ENCODE results near the gene C10orf120. TPM values are rescaled to one million over a fixed set of nuclear protein-coding genes. Genes with fewer than 3 reads are reported as not detected.

C10orf120 gene
- total RNA-seq, 2 donors from 2014 or later, result not detected

DNA sequence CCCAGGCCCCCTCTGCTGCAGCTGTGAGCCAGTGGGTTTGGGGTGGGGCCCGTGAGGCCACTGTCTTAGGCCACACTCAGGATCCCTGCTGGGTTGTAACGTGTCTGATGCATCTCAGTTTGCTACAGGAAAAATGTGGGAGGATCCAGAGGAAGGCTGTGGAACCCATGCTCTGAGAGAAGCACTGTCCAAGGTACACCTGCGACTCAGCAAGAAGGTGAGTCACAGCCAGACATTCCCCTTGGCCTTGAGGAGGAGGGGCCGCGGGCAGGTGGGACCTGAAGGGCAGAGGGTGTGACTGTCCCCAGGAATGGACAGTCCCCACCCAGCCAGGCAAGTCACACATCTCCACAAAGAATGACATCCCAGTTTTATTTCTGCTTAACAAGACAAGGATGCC lies 27.8 kb upstream of the C10orf120 start:
- H3K27me3 ChIP-seq, result no peaks in the 10 kb centered on the region
- no peaks in the 10 kb centered on the region for H3K36me3 ChIP-seq (replicated peaks in 1 of 2; ENCODE audit: insufficient read depth in 1 of 2, low read depth in 2 of 2)
- DNase-seq, result no peak
- 52 to 54% methylated on average over 4 to 5 of the region's 5 CpGs for WGBS, 2 donors
- H3K9me3 ChIP-seq, result no peaks in the 10 kb centered on the region
- H3K4me1 ChIP-seq, result no peaks in the 10 kb centered on the region
- intact Hi-C loops (cut with DNase I), result no loop called here
- H3K27ac ChIP-seq, result no peak overlapping the region
- H3K4me3 ChIP-seq, result no peak overlapping the region
- TF ChIP-seq, protein P1, sequence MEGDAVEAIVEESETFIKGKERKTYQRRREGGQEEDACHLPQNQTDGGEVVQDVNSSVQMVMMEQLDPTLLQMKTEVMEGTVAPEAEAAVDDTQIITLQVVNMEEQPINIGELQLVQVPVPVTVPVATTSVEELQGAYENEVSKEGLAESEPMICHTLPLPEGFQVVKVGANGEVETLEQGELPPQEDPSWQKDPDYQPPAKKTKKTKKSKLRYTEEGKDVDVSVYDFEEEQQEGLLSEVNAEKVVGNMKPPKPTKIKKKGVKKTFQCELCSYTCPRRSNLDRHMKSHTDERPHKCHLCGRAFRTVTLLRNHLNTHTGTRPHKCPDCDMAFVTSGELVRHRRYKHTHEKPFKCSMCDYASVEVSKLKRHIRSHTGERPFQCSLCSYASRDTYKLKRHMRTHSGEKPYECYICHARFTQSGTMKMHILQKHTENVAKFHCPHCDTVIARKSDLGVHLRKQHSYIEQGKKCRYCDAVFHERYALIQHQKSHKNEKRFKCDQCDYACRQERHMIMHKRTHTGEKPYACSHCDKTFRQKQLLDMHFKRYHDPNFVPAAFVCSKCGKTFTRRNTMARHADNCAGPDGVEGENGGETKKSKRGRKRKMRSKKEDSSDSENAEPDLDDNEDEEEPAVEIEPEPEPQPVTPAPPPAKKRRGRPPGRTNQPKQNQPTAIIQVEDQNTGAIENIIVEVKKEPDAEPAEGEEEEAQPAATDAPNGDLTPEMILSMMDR (IDR thresholded peaks at IDR 0.05), result no peak
- no peak for TF ChIP-seq POLR2A (IDR thresholded peaks at IDR 0.05)
- ATAC-seq, result no peak

DNA sequence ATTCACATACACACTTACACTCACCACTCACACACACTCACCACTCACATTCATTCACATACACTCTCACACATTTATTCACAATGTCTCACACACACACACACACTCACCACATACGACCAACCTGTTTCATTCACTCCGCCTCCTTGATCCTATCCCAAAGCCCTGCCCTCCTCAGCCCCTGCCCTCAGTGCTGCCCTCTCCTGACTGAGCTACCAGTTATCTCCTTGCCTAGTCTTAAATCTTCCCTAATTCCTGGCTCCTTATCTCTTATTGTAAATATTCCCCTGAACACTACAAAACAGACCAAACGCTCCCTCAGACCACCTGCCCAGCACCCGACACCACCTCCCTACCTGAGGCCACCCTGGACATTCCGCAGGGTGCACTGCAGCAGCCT lies 26.1 kb upstream of the C10orf120 start:
- intact Hi-C loops (cut with DNase I), result no loop called here
- whole genome bisulfite sequencing, 2 donors, result 65 to 69% methylated on average over 5 of the region's 5 CpGs
- Histone ChIP-seq H3K4me1 (peaks cover 9% of the 10 kb centered on the region), H3K36me3 (replicated peaks in 1 of 2; ENCODE audit: insufficient read depth in 1 of 2, low read depth in 2 of 2) (no peaks in the 10 kb centered on the region), H3K4me3 (no peak overlapping the region), H3K27me3 (no peaks in the 10 kb centered on the region), H3K27ac (no peak overlapping the region), H3K9me3 (no peaks in the 10 kb centered on the region)
- ATAC-seq (no peak), DNase-seq (no peak)
- TF ChIP-seq, protein P1 (IDR thresholded peaks at IDR 0.05), result no peak
- TF ChIP-seq POLR2A (IDR thresholded peaks at IDR 0.05), result no peak

DNA sequence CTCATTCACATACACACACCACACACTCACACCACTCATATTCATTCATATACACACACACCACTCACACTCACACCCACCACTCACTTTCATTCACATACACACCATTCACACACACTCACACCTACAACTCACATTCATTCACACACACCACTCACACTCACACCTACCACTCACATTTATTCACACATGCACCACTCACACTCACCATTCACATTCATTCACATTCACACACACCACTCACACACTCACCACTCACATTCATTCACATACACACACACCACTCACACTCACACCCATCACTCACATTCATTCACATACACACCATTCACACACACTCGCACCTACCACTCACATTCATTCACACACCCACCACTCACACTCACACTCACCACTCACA lies 25.4 kb upstream of the C10orf120 start:
- Histone ChIP-seq H3K27me3 (no peaks in the 10 kb centered on the region), H3K4me3 (no peak overlapping the region), H3K36me3 (replicated peaks in 1 of 2; ENCODE audit: insufficient read depth in 1 of 2, low read depth in 2 of 2) (no peaks in the 10 kb centered on the region), H3K4me1 (peaks cover 12% of the 10 kb centered on the region), H3K27ac (no peak overlapping the region), H3K9me3 (no peaks in the 10 kb centered on the region)
- DNase-seq (no peak), ATAC-seq (no peak)
- 69 to 72% methylated on average over 1 of the region's 1 CpG for WGBS, 2 donors
- intact Hi-C loops (cut with DNase I), result no loop called here
- TF ChIP-seq, protein P1 (IDR thresholded peaks at IDR 0.05), result no peak
- TF ChIP-seq POLR2A (IDR thresholded peaks at IDR 0.05), result no peak

DNA sequence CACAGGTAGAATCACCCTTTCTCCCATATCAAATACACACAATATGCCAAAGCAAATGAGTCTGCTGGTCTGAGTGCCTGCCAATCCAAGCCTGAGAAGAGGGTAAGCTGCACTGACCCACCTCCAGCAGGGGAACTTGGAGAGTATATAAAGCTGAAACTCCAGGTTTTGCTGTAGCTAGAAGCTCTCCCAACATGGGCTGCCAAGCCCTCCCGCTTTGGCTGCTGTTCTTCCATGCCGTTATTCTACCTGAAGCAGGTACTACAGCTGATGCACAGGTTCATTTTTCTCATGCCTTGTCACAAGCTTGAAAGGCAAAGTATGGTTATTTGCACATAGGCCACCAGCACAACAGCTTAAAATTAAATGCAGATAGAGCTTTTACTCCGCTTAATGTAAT lies 21.5 kb upstream of the C10orf120 start:
- Histone ChIP-seq H3K4me1 (peaks cover 12% of the 10 kb centered on the region), H3K27ac (peak overlapping the region; percentile 34 to 54 (median 46)), H3K27me3 (no peaks in the 10 kb centered on the region), H3K9me3 (no peaks in the 10 kb centered on the region), H3K36me3 (replicated peaks in 1 of 2; ENCODE audit: insufficient read depth in 1 of 2, low read depth in 2 of 2) (no peaks in the 10 kb centered on the region), H3K4me3 (no peak overlapping the region)
- ATAC-seq (peak; percentile 93), DNase-seq (peak; percentile 72 to 90 (median 87))
- 24 to 30% methylated on average over 3 of the region's 3 CpGs for WGBS, 2 donors
- intact Hi-C loops (cut with DNase I), result no loop called here
- peak in 2 of 3 donors; percentile 11 to 21 for TF ChIP-seq POLR2A (IDR thresholded peaks at IDR 0.05)
- TF ChIP-seq, protein P1 (IDR thresholded peaks at IDR 0.05), result peak in 1 of 7 experiments; percentile 18

DNA sequence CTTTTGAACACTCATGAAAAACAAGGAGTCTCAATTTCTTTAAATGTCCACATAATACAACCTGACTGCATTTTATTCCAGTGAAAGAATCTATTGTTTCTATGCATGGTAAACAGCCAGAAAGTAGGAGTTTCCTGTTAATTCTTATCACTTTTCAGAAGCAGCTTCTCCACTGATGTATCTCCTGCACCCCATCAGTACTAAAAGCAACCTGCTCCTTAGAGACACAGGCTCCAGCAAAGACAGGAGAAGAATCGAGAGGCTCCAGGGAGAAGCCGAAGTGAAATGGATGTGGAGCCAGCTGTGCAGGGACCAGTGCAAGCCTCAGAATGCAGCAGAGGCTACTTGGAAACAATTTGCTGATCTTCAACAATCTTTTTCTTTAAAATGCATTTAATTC lies 16.4 kb upstream of the C10orf120 start:
- ATAC-seq, result no peak
- no peak for TF ChIP-seq POLR2A (IDR thresholded peaks at IDR 0.05)
- TF ChIP-seq, protein P1 (IDR thresholded peaks at IDR 0.05), result no peak
- Histone ChIP-seq H3K27ac (no peak overlapping the region), H3K4me3 (no peak overlapping the region), H3K9me3 (no peaks in the 10 kb centered on the region), H3K27me3 (no peaks in the 10 kb centered on the region), H3K4me1 (peaks cover 10% of the 10 kb centered on the region), H3K36me3 (replicated peaks in 1 of 2; ENCODE audit: insufficient read depth in 1 of 2, low read depth in 2 of 2) (no peaks in the 10 kb centered on the region)
- 84 to 91% methylated on average over 2 of the region's 2 CpGs for WGBS, 2 donors
- DNase-seq, result no peak
- intact Hi-C loops (cut with DNase I), result no loop called here
